GM23338 (cell line): ENCODE data around the gene MMD. TPM values are rescaled to one million over a fixed set of nuclear protein-coding genes. Genes with fewer than 3 reads are reported as not detected.

Experiments
- polyA plus RNA-seq: library from polyadenylated mRNA; unstranded; fragments of >200 nt; fragmentation: Nextera tagmentation; extraction: Ambion mirVana; gene quantifications from 2 replicates; pipeline ENCODE4 v1.2.1, GENCODE V29; 2016
- total RNA-seq: library from RNA; depleted of rRNA; stranded (reverse); fragments of >200 nt; shearing (Covaris generic); gene quantifications from 2 replicates; pipeline ENCODE4 v1.2.3, GENCODE V29; 2014; rRNA removed

The MMD gene
- total and polyA plus RNA-seq, 2 experiments from 2014 or later = 46.4 to 47.0 TPM

Other genes starting within 250 kb of the MMD start
- 0.28 and 0.35 TPM in 2 replicates for gene HLF, start 156.9 kb downstream of the MMD start, total RNA-seq
- gene HLF, start 156.9 kb downstream of the MMD start, polyA plus RNA-seq = 0.07 TPM in 1 of 2 replicates, not detected in the other
- gene SMIM36, start 89.6 kb upstream of the MMD start, total RNA-seq = not detected in 2 replicates
- not detected in 2 replicates for gene SMIM36, start 89.6 kb upstream of the MMD start, polyA plus RNA-seq